CD8-positive, alpha-beta memory T cell (primary cell): ENCODE measurements around the gene HTRA3. TPM values are rescaled to one million over a fixed set of nuclear protein-coding genes. Genes with fewer than 3 reads are reported as not detected.
"Not testable (repeated sequence)": the region's sequence is repeated elsewhere in the genome, so short reads cannot be mapped to it uniquely, and the experiment has no call there.

Experiments used
- CTCF ChIA-PET: fragments of 350-600 bp; sonication (Branson Sonifier 250); formaldehyde crosslinking; loops from one replicate; lab custom pipeline; 2021; ENCODE audit warnings: antibody characterized with exemption; lab: Charles Lee
- POLR2A ChIA-PET: fragments of 350-600 bp; sonication (Branson Sonifier 250); formaldehyde crosslinking; loops from one replicate; lab custom pipeline; 2021; ENCODE audit warnings: antibody characterized with exemption; lab: Charles Lee
- DNase-seq, 5 donors: peaks; one replicate each; pipeline versions ENCODE4 v3.0.0 to v3.0.0-alpha.2; 2020 to 2022; ENCODE audit warnings: mixed read lengths in 1 of 5
- H3K27ac ChIP-seq: one replicate; pipeline ENCODE4 v1.7.0; 2013; ENCODE audit warnings: low read depth, mild to moderate bottlenecking, low read length, moderate library complexity
- H3K27me3 ChIP-seq: 2 replicates; pipeline ENCODE4 v1.7.0; 2013; ENCODE audit warnings: low read length, mild to moderate bottlenecking; ENCODE audit not compliant: insufficient read depth, poor library complexity, severe bottlenecking
- H3K36me3 ChIP-seq: 2 replicates; pipeline ENCODE4 v1.7.0; 2013; ENCODE audit warnings: mild to moderate bottlenecking, low read length, moderate library complexity; ENCODE audit not compliant: insufficient read depth
- H3K4me1 ChIP-seq: 2 replicates; pipeline ENCODE4 v1.7.0; 2013; ENCODE audit warnings: mild to moderate bottlenecking, low read length, moderate library complexity; ENCODE audit not compliant: insufficient read depth
- H3K4me3 ChIP-seq: 2 replicates; pipeline ENCODE4 v1.7.0; 2013; ENCODE audit warnings: mild to moderate bottlenecking, low read length
- H3K9me3 ChIP-seq: 2 replicates; pipeline ENCODE4 v1.7.0; 2013; ENCODE audit warnings: mild to moderate bottlenecking, low read length
- H3K27ac Mint-ChIP-seq, 8 donors: one replicate each; pipeline ENCODE4 v1.8.0; 2020 to 2021; ENCODE audit warnings: mixed read lengths in 8 of 8, mild to moderate bottlenecking in 6 of 8, inconsistent platforms in 3 of 8, moderate library complexity in 3 of 8
- H3K27me3 Mint-ChIP-seq, 2 donors: one replicate each; pipeline ENCODE4 v1.8.0; 2020 to 2021; ENCODE audit warnings: mixed read lengths in 2 of 2, mild to moderate bottlenecking in 1 of 2, moderate library complexity in 1 of 2
- H3K36me3 Mint-ChIP-seq, 3 donors: one replicate each; pipeline ENCODE4 v1.8.0; 2020 to 2021; ENCODE audit warnings: mixed read lengths in 3 of 3, inconsistent platforms in 1 of 3, mild to moderate bottlenecking in 1 of 3
- H3K4me1 Mint-ChIP-seq, 3 donors: one replicate each; pipeline ENCODE4 v1.8.0; 2020 to 2021; ENCODE audit warnings: mixed read lengths in 3 of 3, inconsistent platforms in 1 of 3, mild to moderate bottlenecking in 1 of 3
- H3K4me3 Mint-ChIP-seq, 7 donors: one replicate each; pipeline ENCODE4 v1.8.0; 2020 to 2021; ENCODE audit warnings: mixed read lengths in 7 of 7, mild to moderate bottlenecking in 6 of 7, moderate library complexity in 4 of 7, inconsistent platforms in 2 of 7
- H3K9me3 Mint-ChIP-seq, 5 donors: one replicate each; pipeline ENCODE4 v1.8.0; 2020 to 2022; ENCODE audit warnings: mixed read lengths in 5 of 5, mild to moderate bottlenecking in 3 of 5, moderate library complexity in 2 of 5, inconsistent platforms in 1 of 5
- polyA plus RNA-seq: library from polyadenylated mRNA; unstranded; fragments of 300-500 nt; fragmentation: Illumina TruSeq; gene quantifications from one replicate; pipeline ENCODE4 v1.2.3, GENCODE V29; 2021
- total RNA-seq, 2 experiments: library from RNA; stranded (reverse); gene quantifications; one replicate each; pipeline ENCODE4 v1.2.3, GENCODE V29; 2021

The HTRA3 gene
- total and polyA plus RNA-seq, 3 experiments from 2014 or later, result not detected

DNA sequence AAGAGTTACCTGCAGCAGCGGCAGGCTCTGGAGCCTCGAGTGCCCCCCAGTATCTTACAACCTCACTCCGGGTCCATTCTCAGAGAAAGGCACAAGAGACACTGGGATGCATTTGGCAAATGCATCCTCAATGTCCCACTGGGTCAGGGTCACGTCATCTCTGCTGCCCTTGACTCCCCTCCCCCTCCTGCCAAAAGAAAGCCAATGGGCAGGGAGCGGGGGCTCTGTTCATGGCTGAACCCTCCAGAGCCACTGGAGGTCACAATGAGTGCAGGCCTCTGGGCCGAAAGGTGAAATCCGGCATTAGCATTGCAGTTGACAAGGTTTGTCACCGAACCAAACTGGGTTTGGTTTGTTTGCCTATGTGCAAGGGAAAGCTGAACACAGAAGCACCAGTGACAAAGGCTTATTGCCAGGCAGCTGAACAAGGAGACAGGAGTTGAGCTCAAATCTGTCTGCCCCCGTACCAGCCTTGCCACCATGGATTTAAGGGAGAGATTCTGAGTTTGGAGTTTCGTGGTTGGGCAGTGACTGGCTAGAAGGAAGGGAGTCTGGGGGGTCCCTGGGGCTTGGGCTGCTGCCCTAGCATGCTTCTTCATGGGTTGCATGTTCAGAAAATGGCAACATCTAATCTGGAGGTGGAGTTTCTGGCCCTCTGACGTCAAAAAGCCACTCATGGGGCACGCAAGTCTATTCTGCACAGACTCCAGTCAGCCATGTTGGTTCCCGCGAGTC is 64.3 kb downstream of the HTRA3 start:
- no peak for DNase-seq
- H3K9me3 Mint-ChIP-seq, result peaks cover 5 to 19% (median 16%) of the 10 kb centered on the region in 5 donors
- peaks cover 0 to 2% of the 10 kb centered on the region in 2 donors for H3K27me3 Mint-ChIP-seq
- no peaks in the 10 kb centered on the region for H3K4me1 Mint-ChIP-seq
- Histone ChIP-seq H3K4me3 (no peak overlapping the region), H3K27ac (no peak overlapping the region), H3K9me3 (no peaks in the 10 kb centered on the region), H3K36me3 (no peaks in the 10 kb centered on the region), H3K4me1 (no peaks in the 10 kb centered on the region), H3K27me3 (no peaks in the 10 kb centered on the region)
- peaks cover 0 to 3% (median 0%) of the 10 kb centered on the region in 3 donors for H3K36me3 Mint-ChIP-seq
- POLR2A ChIA-PET, result no interaction called here
- H3K4me3 Mint-ChIP-seq, result no peak overlapping the region
- CTCF ChIA-PET, result no interaction called here
- H3K27ac Mint-ChIP-seq, result peak overlapping the region in 1 of 8 donors; percentile 9

DNA sequence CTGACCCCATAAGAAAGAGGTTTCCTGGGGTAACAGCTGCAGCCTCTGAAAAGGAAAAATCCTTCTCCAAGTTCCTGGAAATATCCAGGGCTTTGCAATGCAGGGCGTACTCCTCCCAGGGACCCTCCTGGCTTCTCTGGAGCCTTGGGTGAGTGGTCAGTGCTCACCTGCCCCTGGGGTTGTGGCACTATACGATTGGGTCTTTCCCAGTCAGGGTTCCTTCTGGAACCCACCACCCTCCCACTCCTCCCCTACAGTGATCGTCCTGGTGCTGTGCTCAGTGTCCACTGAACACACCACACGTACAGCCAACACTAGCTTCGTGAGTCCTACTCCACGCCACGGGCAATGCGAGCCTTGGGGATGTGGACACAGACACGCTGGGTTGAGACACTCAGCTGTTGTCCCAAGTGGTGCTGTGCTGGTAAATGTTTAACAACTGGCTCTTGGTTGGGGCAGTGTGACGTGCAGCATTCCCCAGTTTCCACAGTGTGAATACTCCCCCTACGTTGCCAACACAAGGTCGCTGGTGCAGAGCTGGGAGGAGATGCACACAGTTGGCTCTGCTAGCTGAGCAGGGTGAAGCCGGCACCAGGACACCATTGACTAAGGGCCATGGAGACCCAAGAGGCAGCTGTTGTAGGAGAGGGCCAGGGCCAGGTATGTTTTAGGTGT is 65.4 kb downstream of the HTRA3 start:
- no peak for DNase-seq
- no peaks in the 10 kb centered on the region for H3K36me3 ChIP-seq
- CTCF ChIA-PET, result no interaction called here
- H3K27ac ChIP-seq, result no peak overlapping the region
- no peak overlapping the region for H3K4me3 ChIP-seq
- Mint-ChIP-seq H3K4me1 (no peaks in the 10 kb centered on the region), H3K27me3 (peaks cover 2 to 4% of the 10 kb centered on the region in 2 donors), H3K9me3 (peaks cover 5 to 19% (median 16%) of the 10 kb centered on the region in 5 donors), H3K27ac (no peak overlapping the region), H3K36me3 (peaks cover 0 to 3% (median 0%) of the 10 kb centered on the region in 3 donors), H3K4me3 (no peak overlapping the region)
- no peaks in the 10 kb centered on the region for H3K9me3 ChIP-seq
- POLR2A ChIA-PET, result no interaction called here
- H3K4me1 ChIP-seq, result no peaks in the 10 kb centered on the region
- H3K27me3 ChIP-seq, result no peaks in the 10 kb centered on the region

DNA sequence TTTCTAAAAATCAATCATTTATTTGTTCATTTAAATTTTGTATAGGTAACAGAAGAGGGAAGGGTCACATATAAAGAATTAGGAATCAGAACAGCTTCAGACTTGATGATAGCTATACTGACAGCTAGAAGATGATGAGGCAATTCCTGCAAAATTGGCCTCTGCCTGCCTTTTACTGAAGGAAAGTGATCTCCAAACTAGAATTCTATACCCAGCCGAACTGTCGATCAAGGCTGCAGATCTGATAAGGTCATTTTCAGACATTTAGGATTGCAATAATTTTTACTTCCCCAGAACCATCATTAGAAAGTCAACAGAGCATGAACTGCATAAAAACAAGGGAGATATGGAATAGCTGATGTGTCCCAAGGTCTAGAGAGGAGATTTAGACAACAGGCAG is 66.3 kb downstream of the HTRA3 start:
- Histone ChIP-seq H3K27ac (no peak overlapping the region), H3K4me3 (no peak overlapping the region), H3K9me3 (no peaks in the 10 kb centered on the region), H3K36me3 (no peaks in the 10 kb centered on the region), H3K4me1 (no peaks in the 10 kb centered on the region), H3K27me3 (no peaks in the 10 kb centered on the region)
- DNase-seq, result no peak
- ChIA-PET POLR2A (no interaction called here), CTCF (no interaction called here)
- Mint-ChIP-seq H3K27me3 (peaks cover 2 to 8% of the 10 kb centered on the region in 2 donors), H3K27ac (no peak overlapping the region), H3K36me3 (peaks cover 0 to 3% (median 0%) of the 10 kb centered on the region in 3 donors), H3K4me3 (no peak overlapping the region), H3K9me3 (peaks cover 5 to 19% (median 16%) of the 10 kb centered on the region in 5 donors), H3K4me1 (no peaks in the 10 kb centered on the region)

DNA sequence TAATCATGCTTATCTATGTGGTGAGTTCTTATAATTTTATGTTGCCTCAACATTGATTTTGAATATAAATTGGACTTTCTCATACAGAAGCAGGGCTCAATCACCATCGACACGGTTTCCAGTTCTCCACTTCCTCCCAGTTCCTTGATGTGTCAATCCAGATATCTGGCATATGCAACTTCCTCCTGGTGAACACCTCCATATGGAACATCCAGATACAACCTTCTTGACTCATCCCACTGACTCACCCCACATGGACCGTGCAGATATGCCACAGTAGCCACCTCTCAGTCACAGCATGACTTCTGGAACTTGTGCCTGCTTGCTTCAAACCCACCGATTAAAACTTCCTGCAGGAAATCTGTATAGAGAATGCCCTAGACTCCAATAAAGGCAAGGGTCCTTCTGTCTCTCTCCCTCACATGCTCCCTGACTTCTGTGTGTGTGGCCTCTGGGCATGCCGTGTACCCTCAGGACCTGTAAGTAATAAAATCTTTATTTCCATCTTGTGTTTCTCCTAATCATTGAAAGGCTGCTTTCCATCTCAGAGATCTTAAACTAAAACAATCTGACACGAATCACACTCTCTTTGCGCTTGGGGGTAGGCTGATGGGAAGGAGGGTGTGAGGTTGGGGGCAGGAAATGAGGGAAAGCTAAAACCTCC is 67.0 kb downstream of the HTRA3 start:
- ChIA-PET CTCF (no interaction called here), POLR2A (no interaction called here)
- no peak overlapping the region for H3K27ac ChIP-seq
- Mint-ChIP-seq H3K9me3 (peaks cover 5 to 18% (median 16%) of the 10 kb centered on the region in 5 donors), H3K27me3 (peaks cover 2 to 8% of the 10 kb centered on the region in 2 donors), H3K27ac (no peak overlapping the region), H3K4me1 (no peaks in the 10 kb centered on the region), H3K4me3 (no peak overlapping the region), H3K36me3 (peaks cover 0 to 3% (median 0%) of the 10 kb centered on the region in 3 donors)
- H3K36me3 ChIP-seq, result no peaks in the 10 kb centered on the region
- H3K4me3 ChIP-seq, result no peak overlapping the region
- no peaks in the 10 kb centered on the region for H3K27me3 ChIP-seq
- no peaks in the 10 kb centered on the region for H3K9me3 ChIP-seq
- DNase-seq, result no peak
- no peaks in the 10 kb centered on the region for H3K4me1 ChIP-seq

DNA sequence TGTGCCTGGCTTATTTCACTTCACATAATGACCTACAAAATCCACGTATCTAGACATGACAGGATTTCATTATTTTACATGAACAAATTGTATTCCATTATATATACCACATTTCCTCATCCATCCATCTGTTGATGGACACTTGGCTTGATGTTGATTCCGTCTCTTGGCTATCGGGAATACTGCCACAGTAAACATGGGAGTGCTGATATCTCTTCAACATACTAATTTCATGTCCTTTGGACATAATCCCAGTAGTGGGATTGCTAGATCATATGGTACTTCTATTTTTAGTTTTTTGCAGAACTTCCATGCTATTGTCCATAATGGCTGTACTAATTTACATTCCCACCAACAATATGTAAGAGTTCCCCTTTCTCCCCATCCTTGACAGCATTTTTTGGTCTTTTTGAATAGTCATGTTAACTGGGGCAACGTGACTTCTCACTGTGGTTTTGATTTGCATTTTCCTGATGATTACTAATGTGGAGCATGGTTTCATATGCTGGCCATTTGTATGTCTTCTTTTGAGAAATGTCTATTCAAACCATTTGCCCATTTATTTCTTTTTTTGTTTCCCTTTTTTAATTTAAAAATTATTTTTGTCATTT is 68.9 kb downstream of the HTRA3 start:
- H3K27me3 Mint-ChIP-seq, result peaks cover 3 to 14% of the 10 kb centered on the region in 2 donors
- CTCF ChIA-PET, result no interaction called here

DNA sequence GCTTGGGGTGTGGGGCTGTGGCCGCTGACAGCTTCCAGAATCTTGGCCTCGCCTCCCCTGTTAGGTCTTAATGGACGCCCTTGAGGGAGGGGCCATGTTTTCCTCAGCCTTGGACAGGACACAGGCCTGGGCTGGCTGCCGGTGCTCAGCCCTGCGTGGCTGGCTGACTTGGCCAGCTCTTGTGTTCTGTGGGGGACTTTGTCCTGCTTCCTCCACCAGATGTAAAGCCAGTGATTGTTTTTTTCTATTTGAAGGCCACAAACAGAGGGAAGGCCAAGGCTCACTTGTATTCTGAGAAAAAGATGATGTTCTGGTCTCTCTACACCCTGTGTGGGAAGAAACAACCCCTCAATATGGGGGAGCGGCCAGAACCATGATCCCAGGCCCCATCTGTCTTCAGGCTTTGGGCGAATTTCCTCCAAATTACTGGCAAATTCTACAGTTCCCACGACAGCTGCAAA is 71.3 kb downstream of the HTRA3 start:
- Mint-ChIP-seq H3K27me3 (peaks cover 8 to 22% of the 10 kb centered on the region in 2 donors), H3K27ac (no peak overlapping the region), H3K4me1 (no peaks in the 10 kb centered on the region), H3K4me3 (no peak overlapping the region), H3K9me3 (peaks cover 4 to 9% (median 5%) of the 10 kb centered on the region in 5 donors), H3K36me3 (peaks cover 0 to 3% (median 0%) of the 10 kb centered on the region in 3 donors)
- Histone ChIP-seq H3K9me3 (no peaks in the 10 kb centered on the region), H3K4me3 (no peak overlapping the region), H3K4me1 (no peaks in the 10 kb centered on the region), H3K27ac (no peak overlapping the region), H3K27me3 (no peaks in the 10 kb centered on the region), H3K36me3 (no peaks in the 10 kb centered on the region)
- no peak for DNase-seq
- CTCF ChIA-PET, result no interaction called here
- POLR2A ChIA-PET, result no interaction called here

More for the DNA sequence above, 68.9 kb downstream of the HTRA3 start:
- no peak overlapping the region for H3K4me3 ChIP-seq
- no peak for DNase-seq
- H3K4me1 ChIP-seq, result no peaks in the 10 kb centered on the region
- no peak overlapping the region for H3K4me3 Mint-ChIP-seq
- no peaks in the 10 kb centered on the region for H3K4me1 Mint-ChIP-seq
- H3K27ac ChIP-seq, result no peak overlapping the region
- POLR2A ChIA-PET, result no interaction called here
- H3K36me3 Mint-ChIP-seq, result peaks cover 0 to 3% (median 0%) of the 10 kb centered on the region in 3 donors
- H3K27ac Mint-ChIP-seq, result peak overlapping the region in 1 of 8 donors; percentile 36
- H3K27me3 ChIP-seq, result no peaks in the 10 kb centered on the region
- H3K9me3 Mint-ChIP-seq, result peaks cover 5 to 13% (median 11%) of the 10 kb centered on the region in 5 donors
- H3K9me3 ChIP-seq, result no peaks in the 10 kb centered on the region
- no peaks in the 10 kb centered on the region for H3K36me3 ChIP-seq

DNA sequence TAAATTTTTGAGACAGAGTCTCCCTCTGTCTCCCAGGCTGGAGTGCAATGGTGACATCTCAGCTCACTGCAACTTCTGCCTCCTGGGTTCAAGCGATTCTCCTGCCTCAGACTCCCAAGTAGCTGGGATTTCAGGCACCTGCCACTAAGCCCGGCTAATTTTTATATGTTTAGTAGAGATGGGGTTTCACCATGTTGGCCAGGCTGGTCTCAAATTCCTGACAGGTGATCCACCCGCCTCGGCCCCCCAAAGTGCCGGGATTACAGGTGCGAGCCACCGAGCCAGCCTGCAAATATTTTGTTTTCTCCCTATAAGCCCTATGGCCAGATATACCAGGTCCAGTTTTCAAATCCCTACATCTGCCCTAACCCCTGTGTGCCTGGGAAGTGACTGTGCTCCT is 71.7 kb downstream of the HTRA3 start:
- H3K4me1 ChIP-seq, H3K4me1 Mint-ChIP-seq, H3K27ac ChIP-seq, H3K9me3 Mint-ChIP-seq, H3K4me3 ChIP-seq, H3K36me3 Mint-ChIP-seq, POLR2A ChIA-PET, H3K4me3 Mint-ChIP-seq, DNase-seq, H3K9me3 ChIP-seq, H3K27me3 ChIP-seq, CTCF ChIA-PET, H3K27ac Mint-ChIP-seq, H3K36me3 ChIP-seq: not testable (repeated sequence)
- peaks cover 8 to 22% of the 10 kb centered on the region in 2 donors for H3K27me3 Mint-ChIP-seq
